HCT116 (cell line): ENCODE measurements around the gene LYAR. TPM values are rescaled to one million over a fixed set of nuclear protein-coding genes. Genes with fewer than 3 reads are reported as not detected.

ENCODE experiments used
- ATAC-seq: fragments of 200-7000 bp; cut with Tn5 transposase; 2 replicates; pipeline ENCODE4 v1.9.1; 2020; ENCODE audit warnings: mild to moderate bottlenecking, moderate library complexity
- BruUV-seq: library from RNA; stranded (reverse); fragments of 400-500 nt; replicated peaks from 2 replicates; lab custom pipeline; 2021; lab: Mats Ljungman, UMichigan
- CTCF ChIA-PET: fragments of 300-600 bp; sonication (Branson Sonifier 250); formaldehyde crosslinking; loops from one replicate; lab custom pipeline; 2021; ENCODE audit warnings: antibody characterized with exemption; lab: Charles Lee
- POLR2A ChIA-PET: fragments of 300-600, 350-600 bp; sonication (Branson Sonifier 250); formaldehyde crosslinking; loops from one replicate; lab custom pipeline; 2021; ENCODE audit warnings: antibody characterized with exemption; lab: Charles Lee
- RAD21 ChIA-PET, 2 experiments: fragments of 300-600 bp; sonication (Branson Sonifier 250); formaldehyde crosslinking; loops; one replicate each; lab custom pipeline; 2023; ENCODE audit warnings: low total read pairs in 2 of 2; ENCODE audit not compliant: uncharacterized antibody in 2 of 2, unreplicated experiment in 2 of 2, low non-redundant PET in 1 of 2; lab: Charles Lee
- DNase-seq: peaks from one replicate; pipeline ENCODE4 v3.0.0-alpha.2; 2010; ENCODE audit warnings: low read depth, low spot score
- H2AFZ ChIP-seq: fragments of 200-600 bp; shearing (Covaris generic), sonication (generic); 2 replicates; pipeline ENCODE4 v1.6.1; 2017; ENCODE audit warnings: low read depth, mixed run types, mixed read lengths, antibody characterized with exemption, low read length; ENCODE audit not compliant: poor library complexity, severe bottlenecking
- H3K27ac ChIP-seq: 2 replicates; pipeline ENCODE4 v1.5.1; 2012; ENCODE audit warnings: low read depth, low read length
- H3K27me3 ChIP-seq: fragments of 200-600 bp; sonication (generic); 2 replicates; pipeline ENCODE4 v1.6.1; 2016; ENCODE audit warnings: mixed run types, low read length, mixed read lengths; ENCODE audit not compliant: insufficient read depth
- H3K36me3 ChIP-seq, 2 experiments: fragments of 200-500 bp in 1 of 2; fragments of 200-600 bp in 1 of 2; sonication (Bioruptor generic) in 1 of 2; sonication (generic) in 1 of 2; 2 replicates each; pipeline versions ENCODE4 v1.5.1 to v1.6.1; 2014 to 2016; ENCODE audit warnings: low read length in 2 of 2, inconsistent platforms in 1 of 2, mixed read lengths in 1 of 2, mixed run types in 1 of 2; ENCODE audit not compliant: insufficient read depth in 2 of 2, control insufficient read depth in 1 of 2
- H3K4me1 ChIP-seq, 2 experiments: fragments of 200-600 bp in 1 of 2; sonication (generic) in 1 of 2; 2 replicates each; pipeline versions ENCODE4 v1.5.1 to v1.6.1; 2012 to 2017; ENCODE audit warnings: low read length in 2 of 2, inconsistent platforms in 1 of 2, mild to moderate bottlenecking in 1 of 2, mixed read lengths in 1 of 2, mixed run types in 1 of 2, moderate library complexity in 1 of 2; ENCODE audit not compliant: insufficient read depth in 2 of 2, control insufficient read depth in 1 of 2
- H3K4me2 ChIP-seq: fragments of 200-600 bp; sonication (generic); 2 replicates; pipeline ENCODE4 v1.6.1; 2017; ENCODE audit warnings: mixed run types, low read length, mixed read lengths
- H3K4me3 ChIP-seq, 2 experiments: fragments of 200-600 bp in 1 of 2; sonication (generic) in 1 of 2; replicated peaks in 1 of 2; 2 replicates each; pipeline ENCODE4 v1.5.1; 2011 to 2016; ENCODE audit warnings: low read length in 2 of 2, control low read depth in 1 of 2, low read depth in 1 of 2, mild to moderate bottlenecking in 1 of 2, mixed read lengths in 1 of 2, mixed run types in 1 of 2
- H3K79me2 ChIP-seq: fragments of 200-600 bp; sonication (generic); 2 replicates; pipeline ENCODE4 v1.6.1; 2017; ENCODE audit warnings: mild to moderate bottlenecking, mixed run types, low read length, moderate library complexity, mixed read lengths; ENCODE audit not compliant: insufficient read depth
- H3K9ac ChIP-seq: fragments of 200-600 bp; sonication (generic); 2 replicates; pipeline ENCODE4 v1.6.1; 2016; ENCODE audit warnings: low read length, mixed read lengths
- H3K9me2 ChIP-seq: fragments of 200-600 bp; sonication (generic), shearing (Covaris generic); 2 replicates; pipeline ENCODE4 v1.6.1; 2017; ENCODE audit warnings: mixed run types, mild to moderate bottlenecking, moderate library complexity; ENCODE audit not compliant: insufficient read depth
- H3K9me3 ChIP-seq, 2 experiments: fragments of 200-500 bp in 1 of 2; fragments of 200-600 bp in 1 of 2; sonication (Bioruptor generic) in 1 of 2; sonication (generic) in 1 of 2; 2 replicates each; pipeline ENCODE4 v1.6.1; 2014 to 2017; ENCODE audit warnings: low read length in 2 of 2, mixed read lengths in 2 of 2, inconsistent platforms in 1 of 2, low read depth in 1 of 2, mild to moderate bottlenecking in 1 of 2, mixed run types in 1 of 2, moderate library complexity in 1 of 2; ENCODE audit not compliant: control insufficient read depth in 1 of 2, insufficient read depth in 1 of 2
- H4K20me1 ChIP-seq: fragments of 200-600 bp; sonication (generic), shearing (Covaris generic); 2 replicates; pipeline ENCODE4 v1.6.1; 2017; ENCODE audit warnings: mixed run types, mild to moderate bottlenecking, moderate library complexity; ENCODE audit not compliant: insufficient read depth
- ATF3 ChIP-seq: IDR thresholded peaks from 2 replicates; pipeline ENCODE4 v1.6.1; 2012
- CTCF ChIP-seq, 3 experiments: fragments of 200-600 bp in 1 of 3; sonication (generic) in 1 of 3; IDR thresholded peaks in 2 of 3; conservative IDR thresholded peaks in 1 of 3; 2 replicates each; pipeline ENCODE4 v1.5.1; 2012 to 2017; ENCODE audit warnings: low read depth in 2 of 3, low read length in 2 of 3, antibody characterized with exemption in 1 of 3, borderline replicate concordance in 1 of 3, control low read depth in 1 of 3, mild to moderate bottlenecking in 1 of 3, mixed read lengths in 1 of 3, mixed run types in 1 of 3, moderate library complexity in 1 of 3; ENCODE audit not compliant: insufficient read depth in 1 of 3
- ELF1 ChIP-seq: IDR thresholded peaks from 2 replicates; pipeline ENCODE4 v1.6.1; 2012; ENCODE audit warnings: low read depth, borderline replicate concordance
- EZH2 ChIP-seq: fragments of 200-600 bp; sonication (generic); IDR thresholded peaks from 2 replicates; pipeline ENCODE4 v1.6.1; 2017; ENCODE audit warnings: antibody characterized with exemption, mixed run types
- FOSL1 ChIP-seq: IDR thresholded peaks from 2 replicates; pipeline ENCODE4 v1.6.1; 2012; ENCODE audit warnings: low read depth
- POLR2A ChIP-seq: IDR thresholded peaks from 2 replicates; pipeline ENCODE4 v1.7.0; 2011; ENCODE audit warnings: borderline replicate concordance; ENCODE audit not compliant: insufficient read depth, insufficient read length; ENCODE audit errors: extremely low read depth
- POLR2AphosphoS5 ChIP-seq: IDR thresholded peaks from 2 replicates; pipeline ENCODE4 v1.6.1; 2011; ENCODE audit warnings: mild to moderate bottlenecking, low read depth, low read length, moderate library complexity
- RAD21 ChIP-seq: IDR thresholded peaks from 2 replicates; pipeline ENCODE4 v1.6.1; 2012; ENCODE audit warnings: low read depth, mild to moderate bottlenecking
- REST ChIP-seq: IDR thresholded peaks from 2 replicates; pipeline ENCODE4 v1.6.1; 2012; ENCODE audit warnings: low read depth
- SIN3A ChIP-seq: IDR thresholded peaks from 2 replicates; pipeline ENCODE4 v1.6.1; 2012; ENCODE audit warnings: low read depth
- SP1 ChIP-seq: IDR thresholded peaks from 2 replicates; pipeline ENCODE4 v1.6.1; 2012; ENCODE audit warnings: low read depth
- SRF ChIP-seq: IDR thresholded peaks from 2 replicates; pipeline ENCODE4 v1.6.1; 2012; ENCODE audit warnings: low read depth
- TCF7L2 ChIP-seq: IDR thresholded peaks from 2 replicates; pipeline ENCODE4 v1.7.0; 2011; ENCODE audit warnings: borderline replicate concordance, inconsistent platforms; ENCODE audit not compliant: insufficient read depth, insufficient read length; ENCODE audit errors: extremely low read depth
- YY1 ChIP-seq: IDR thresholded peaks from 2 replicates; pipeline ENCODE4 v1.6.1; 2011; ENCODE audit warnings: low read length, low read depth, moderate library complexity, mild to moderate bottlenecking; ENCODE audit not compliant: insufficient replicate concordance; ENCODE audit errors: extremely low read depth
- ZBTB33 ChIP-seq: IDR thresholded peaks from 2 replicates; pipeline ENCODE4 v1.6.1; 2011; ENCODE audit warnings: mild to moderate bottlenecking, low read length, moderate library complexity; ENCODE audit not compliant: insufficient replicate concordance; ENCODE audit errors: extremely low read depth
- ZFX ChIP-seq: fragments of 450-650 bp; IDR thresholded peaks from 2 replicates; pipeline ENCODE4 v1.6.1; 2017
- ZNF274 ChIP-seq: fragments of 200-500 bp; sonication (Bioruptor generic); IDR thresholded peaks from 2 replicates; pipeline ENCODE4 v1.6.1; 2014; ENCODE audit warnings: mild to moderate bottlenecking, low read depth, low read length, inconsistent platforms
- intact Hi-C: fragments of 100-400 bp; cut with micrococcal nuclease; formaldehyde crosslinking; loops from 2 replicates; pipeline ENCODE4 v1.10.0; 2022
- total RNA-seq: library from RNA; stranded (reverse); gene quantifications from one replicate; pipeline ENCODE4 v1.2.1, GENCODE V29; 2021; ENCODE audit not compliant: unreplicated experiment

The LYAR gene
- total RNA-seq, 1 experiment from 2014 or later, result 53.0 TPM

GRCh38 chr4:4274226-4274625 is 15.7 kb downstream of the LYAR start:
- Histone ChIP-seq H3K36me3 (peaks cover 56 to 71% of the 10 kb centered on the region in 2 experiments), H3K4me2 (no peak overlapping the region), H3K9ac (no peak overlapping the region), H3K9me2 (no peaks in the 10 kb centered on the region), H3K27me3 (no peaks in the 10 kb centered on the region), H3K4me3 (no peak overlapping the region), H3K4me1 (no peaks in the 10 kb centered on the region), H3K9me3 (no peaks in the 10 kb centered on the region), H3K27ac (no peak overlapping the region), H4K20me1 (no peaks in the 10 kb centered on the region), H3K79me2 (peaks cover 19% of the 10 kb centered on the region; the same call in 1 of the 2 replicates), H2AFZ (no peak overlapping the region)
- BruUV-seq, result no TSS peak
- POLR2A ChIA-PET, result no interaction called here
- CTCF ChIA-PET, result interaction anchor here (1.0 kb wide), 1 partner anchor 14 kb away, joined by 3 read pairs; no protein-coding TSS in a partner anchor
- no peak for DNase-seq
- TF ChIP-seq ZNF274, result no peak
- TF ChIP-seq POLR2A, result no peak
- no peak for TF ChIP-seq ELF1
- no peak for TF ChIP-seq ATF3
- TF ChIP-seq CTCF (IDR thresholded peaks at IDR 0.05 in 2 of 3, conservative IDR thresholded peaks at IDR 0.05 in 1 of 3; ENCODE audit: borderline replicate concordance in 1 of 3, insufficient read depth in 1 of 3, low read depth in 2 of 3, low read length in 2 of 3), result no peak
- no peak for TF ChIP-seq TCF7L2
- no peak for TF ChIP-seq ZBTB33
- TF ChIP-seq ZFX, result no peak
- TF ChIP-seq YY1, result no peak
- TF ChIP-seq EZH2, result no peak
- no peak for TF ChIP-seq FOSL1
- no peak for TF ChIP-seq SIN3A
- no peak for TF ChIP-seq SP1
- no peak for TF ChIP-seq SRF
- TF ChIP-seq RAD21, result no peak
- TF ChIP-seq POLR2AphosphoS5, result no peak
- no peak for TF ChIP-seq REST
- intact Hi-C loops, result no loop called here
- RAD21 ChIA-PET, result no interaction called here
- no peak for ATAC-seq
